ENCODE data around the gene FHIP2A.
"Not testable (repeated sequence)": the region's sequence is repeated elsewhere in the genome, so short reads cannot be mapped to it uniquely, and the experiment has no call there.

The FHIP2A gene

GRCh38 chr10:114821915-114822443 is 399 bp downstream of the FHIP2A start:
- no peak for DNase-seq

GRCh38 chr10:114822444-114823076 is 980 bp downstream of the FHIP2A start:
- DNase-seq = peak; percentile 45

- no peak for DNase-seq
Observed at GRCh38 chr10:114823077-114823463, 1.5 kb downstream of the FHIP2A start.

- no peak for DNase-seq
Observed at GRCh38 chr10:114824391-114824790, 2.8 kb downstream of the FHIP2A start.

GRCh38 chr10:114825513-114826253 is 4.1 kb downstream of the FHIP2A start:
- no peak for DNase-seq

- no peak for DNase-seq
Observed at GRCh38 chr10:114829160-114829909, 7.8 kb downstream of the FHIP2A start.

GRCh38 chr10:114831186-114831867 is 9.7 kb downstream of the FHIP2A start:
- DNase-seq = no peak

GRCh38 chr10:114837690-114838089 is 16.1 kb downstream of the FHIP2A start:
- no peak for DNase-seq

- no peak for DNase-seq
Observed at GRCh38 chr10:114839901-114840300, 18.3 kb downstream of the FHIP2A start.

- DNase-seq = no peak
Observed at GRCh38 chr10:114845978-114846693, 24.6 kb downstream of the FHIP2A start.

- DNase-seq = not testable (repeated sequence)
Observed at GRCh38 chr10:114847517-114847916, 25.9 kb downstream of the FHIP2A start.

- no peak for DNase-seq
Observed at GRCh38 chr10:114849674-114850073, 28.1 kb downstream of the FHIP2A start.

GRCh38 chr10:114850126-114850525 is 28.5 kb downstream of the FHIP2A start:
- no peak for DNase-seq

- no peak for DNase-seq
Observed at GRCh38 chr10:114851336-114851735, 29.8 kb downstream of the FHIP2A start.

GRCh38 chr10:114852197-114852596 is 30.6 kb downstream of the FHIP2A start:
- no peak for DNase-seq

- no peak for DNase-seq
Observed at GRCh38 chr10:114854906-114855305, 33.3 kb downstream of the FHIP2A start.

- no peak for DNase-seq
Observed at GRCh38 chr10:114855776-114856543, 34.4 kb downstream of the FHIP2A start.

- no peak for DNase-seq
Observed at GRCh38 chr10:114856544-114857287, 35.1 kb downstream of the FHIP2A start.

GRCh38 chr10:114857288-114857565 is 35.6 kb downstream of the FHIP2A start:
- not testable (repeated sequence) for DNase-seq

GRCh38 chr10:114857922-114858629 is 36.5 kb downstream of the FHIP2A start:
- DNase-seq = no peak
